ENCODE data around the gene PARP2.
"Not testable (repeated sequence)": the region's sequence is repeated elsewhere in the genome, so short reads cannot be mapped to it uniquely, and the experiment has no call there.

The PARP2 gene, protein sequence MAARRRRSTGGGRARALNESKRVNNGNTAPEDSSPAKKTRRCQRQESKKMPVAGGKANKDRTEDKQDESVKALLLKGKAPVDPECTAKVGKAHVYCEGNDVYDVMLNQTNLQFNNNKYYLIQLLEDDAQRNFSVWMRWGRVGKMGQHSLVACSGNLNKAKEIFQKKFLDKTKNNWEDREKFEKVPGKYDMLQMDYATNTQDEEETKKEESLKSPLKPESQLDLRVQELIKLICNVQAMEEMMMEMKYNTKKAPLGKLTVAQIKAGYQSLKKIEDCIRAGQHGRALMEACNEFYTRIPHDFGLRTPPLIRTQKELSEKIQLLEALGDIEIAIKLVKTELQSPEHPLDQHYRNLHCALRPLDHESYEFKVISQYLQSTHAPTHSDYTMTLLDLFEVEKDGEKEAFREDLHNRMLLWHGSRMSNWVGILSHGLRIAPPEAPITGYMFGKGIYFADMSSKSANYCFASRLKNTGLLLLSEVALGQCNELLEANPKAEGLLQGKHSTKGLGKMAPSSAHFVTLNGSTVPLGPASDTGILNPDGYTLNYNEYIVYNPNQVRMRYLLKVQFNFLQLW

DNA sequence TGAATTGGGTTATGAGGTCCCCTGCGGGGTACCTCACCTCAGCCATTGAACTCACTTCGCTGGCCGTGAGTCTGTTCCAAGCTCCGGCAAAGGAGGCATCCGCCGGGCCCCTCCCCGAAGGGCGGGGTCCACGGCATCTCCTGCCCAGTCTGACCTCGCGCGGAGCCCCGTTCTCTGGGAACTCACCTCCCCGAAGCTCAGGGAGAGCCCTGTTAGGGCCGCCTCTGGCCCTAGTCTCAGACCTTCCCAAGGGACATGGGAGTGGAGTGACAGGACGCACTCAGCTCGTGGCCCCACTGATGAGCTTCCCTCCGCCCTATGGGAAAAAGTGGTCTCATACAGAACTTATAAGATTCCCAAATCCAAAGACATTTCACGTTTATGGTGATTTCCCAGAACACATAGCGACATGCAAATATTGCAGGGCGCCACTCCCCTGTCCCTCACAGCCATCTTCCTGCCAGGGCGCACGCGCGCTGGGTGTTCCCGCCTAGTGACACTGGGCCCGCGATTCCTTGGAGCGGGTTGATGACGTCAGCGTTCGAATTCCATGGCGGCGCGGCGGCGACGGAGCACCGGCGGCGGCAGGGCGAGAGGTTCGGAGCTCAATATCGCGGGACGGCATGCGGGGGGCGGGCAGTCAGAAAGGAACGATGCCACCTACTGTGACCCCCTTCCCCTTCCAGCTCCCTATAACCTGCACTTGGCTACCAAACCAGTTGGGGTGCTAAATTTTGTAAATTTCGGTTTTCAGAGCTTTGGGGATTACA is at the start of gene PARP2:
Gene PARP2, plus strand, starts transcription at position 544 of the 770 bp plus-strand sequence. Its CDS starts 7 bp downstream, at position 551.
- DNase-seq (ENCODE audit: low spot score), result peak; percentile 100

DNA sequence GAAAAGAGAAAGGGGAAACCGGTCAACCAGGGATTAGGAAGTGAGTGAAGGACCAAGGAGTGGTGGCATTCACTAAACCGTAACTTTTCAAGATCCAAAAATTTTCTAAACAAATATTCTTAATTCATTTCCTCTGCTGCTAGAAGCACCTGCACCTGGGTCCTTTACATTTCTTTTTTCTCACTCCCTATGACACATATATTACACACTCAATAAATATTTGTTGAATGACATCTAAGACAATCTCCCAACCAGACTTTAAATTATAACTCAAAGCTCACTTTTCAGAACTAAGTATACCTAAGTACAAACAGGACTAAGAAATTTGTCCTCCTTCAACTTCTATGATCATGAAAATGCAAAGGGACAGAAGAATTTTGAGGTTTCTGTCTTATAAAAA is 48.8 kb upstream of the PARP2 start:
- no peak for DNase-seq (ENCODE audit: low spot score)

DNA sequence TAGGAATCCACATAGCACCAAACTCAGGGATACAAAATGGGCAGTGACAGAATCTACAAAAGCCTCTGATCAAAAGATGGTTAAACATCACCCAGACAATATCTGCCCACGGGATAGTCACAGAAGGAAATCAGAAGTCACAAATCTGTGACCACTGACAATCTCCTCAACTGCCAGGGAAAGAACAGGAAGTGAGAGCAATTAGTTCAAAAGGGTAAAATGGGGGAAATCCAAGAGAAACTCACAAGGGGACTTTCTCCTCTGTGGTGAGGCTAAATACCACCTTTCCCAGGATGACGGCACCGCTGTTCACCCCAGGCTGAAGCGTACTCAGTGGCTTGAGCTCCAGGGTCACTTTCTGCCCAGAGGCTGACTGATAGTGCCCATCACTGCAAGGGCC is 48.4 kb upstream of the PARP2 start:
- no peak for DNase-seq (ENCODE audit: low spot score)

DNA sequence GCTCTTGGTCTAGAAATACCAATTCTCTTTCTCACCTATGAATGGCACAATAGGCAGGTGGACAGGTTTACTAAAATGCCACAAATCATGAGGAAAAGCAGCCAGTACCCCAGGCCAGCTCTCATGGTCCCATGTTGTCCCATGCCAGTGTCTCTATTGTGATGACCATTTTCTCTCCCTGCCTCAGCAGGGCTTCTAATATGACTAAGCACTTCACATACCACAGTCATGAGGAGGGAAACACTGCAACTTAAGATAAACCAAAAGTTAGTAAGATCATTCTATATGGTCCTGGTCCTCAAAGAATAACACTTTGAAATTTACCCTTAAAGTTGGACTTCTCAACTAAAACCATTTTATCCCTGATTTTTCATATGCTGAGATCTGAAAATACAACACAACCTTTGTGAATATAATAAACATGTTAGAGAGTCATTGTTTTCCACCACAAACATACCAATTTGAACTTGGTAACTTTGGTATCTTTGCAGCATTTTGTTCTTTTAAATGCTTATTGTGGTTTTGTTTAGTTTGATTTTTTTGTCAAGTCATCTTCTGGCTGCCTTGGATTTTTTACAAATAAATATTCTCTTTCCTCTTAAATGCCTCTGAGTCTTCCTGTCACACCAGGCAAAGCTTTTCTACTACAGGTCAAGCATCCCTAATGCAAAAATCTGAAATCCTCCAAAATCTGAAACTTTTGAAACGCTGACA is 41.2 kb upstream of the PARP2 start:
- DNase-seq (ENCODE audit: low spot score), result no peak

DNA sequence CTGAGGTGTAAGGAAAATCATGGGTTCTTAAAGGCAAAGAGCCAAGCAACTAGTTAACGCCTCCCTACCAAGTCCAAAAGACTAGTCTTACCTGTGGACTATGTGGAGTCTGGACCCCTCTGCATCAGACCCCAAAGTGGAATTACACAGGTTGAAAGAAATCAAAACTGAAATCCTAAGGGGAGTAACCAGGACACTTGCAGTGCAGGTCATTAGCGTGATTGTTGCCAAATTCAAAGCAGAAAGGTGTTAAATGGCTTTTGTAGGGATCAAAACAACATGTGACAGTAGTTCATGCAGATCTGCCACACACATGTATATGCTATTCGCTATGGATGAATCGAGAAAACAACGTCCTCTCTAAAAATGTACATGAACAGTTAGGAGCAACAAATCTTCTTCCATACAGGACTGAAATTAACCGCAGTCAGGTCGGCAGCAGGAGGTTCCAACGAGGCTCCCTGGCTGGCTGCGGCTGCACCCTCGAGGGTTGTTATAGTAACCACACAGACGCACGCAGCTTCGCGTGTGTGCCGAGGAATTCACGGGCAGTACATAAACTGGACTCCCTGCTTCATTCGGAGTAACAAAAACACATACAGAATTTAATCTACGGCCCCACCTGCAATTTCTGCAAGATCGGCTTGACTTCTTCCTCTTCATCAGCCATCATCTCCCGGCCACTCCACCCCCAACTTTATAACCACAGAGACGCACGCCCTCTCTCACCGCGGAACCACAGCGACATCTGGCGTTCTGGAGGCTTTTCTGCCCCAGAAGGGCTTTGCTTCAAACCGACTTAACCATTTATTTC is 38.0 kb upstream of the PARP2 start, which contains the start of gene TTC5:
Gene TTC5, minus strand, starts transcription at position 687 of the 814 bp plus-strand sequence. Its CDS starts 14 bp downstream, at position 673.
- peak; percentile 85 for DNase-seq (ENCODE audit: low spot score)

DNA sequence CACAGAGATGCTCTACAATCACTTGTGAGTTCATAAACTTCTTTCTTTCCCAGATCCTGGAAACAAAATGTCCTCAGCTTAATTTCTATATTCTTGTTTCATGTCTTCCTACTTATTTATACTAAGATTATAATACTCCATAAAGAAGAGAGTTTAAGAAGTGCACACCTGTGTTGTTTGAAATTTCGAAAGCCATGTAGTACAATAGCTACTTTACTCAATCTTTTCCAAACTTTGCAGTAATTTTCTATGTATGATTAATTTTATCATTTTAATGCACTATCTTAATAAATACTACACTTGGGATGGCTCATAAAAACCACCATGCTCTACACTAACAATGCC is 37.4 kb upstream of the PARP2 start:
- DNase-seq (ENCODE audit: low spot score), result no peak

DNA sequence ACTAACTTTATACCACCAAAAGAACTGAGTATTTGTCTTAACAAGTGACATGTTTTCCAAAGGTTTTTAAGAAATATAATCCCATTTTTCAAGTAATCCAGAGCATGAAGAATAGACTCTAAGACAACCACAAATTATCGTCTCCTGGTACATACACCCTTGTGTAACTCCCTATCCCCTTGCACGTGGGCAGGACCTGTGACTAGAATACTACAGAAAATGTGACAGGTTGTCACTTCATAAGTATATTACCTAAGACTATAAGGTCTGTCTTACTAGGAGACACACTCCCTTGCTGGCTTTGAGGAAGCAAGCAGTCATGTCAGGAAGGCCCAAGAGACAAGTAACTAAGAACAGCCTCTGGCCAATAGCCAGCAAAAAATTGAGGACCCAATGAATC is 29.4 kb upstream of the PARP2 start:
- DNase-seq (ENCODE audit: low spot score), result no peak

DNA sequence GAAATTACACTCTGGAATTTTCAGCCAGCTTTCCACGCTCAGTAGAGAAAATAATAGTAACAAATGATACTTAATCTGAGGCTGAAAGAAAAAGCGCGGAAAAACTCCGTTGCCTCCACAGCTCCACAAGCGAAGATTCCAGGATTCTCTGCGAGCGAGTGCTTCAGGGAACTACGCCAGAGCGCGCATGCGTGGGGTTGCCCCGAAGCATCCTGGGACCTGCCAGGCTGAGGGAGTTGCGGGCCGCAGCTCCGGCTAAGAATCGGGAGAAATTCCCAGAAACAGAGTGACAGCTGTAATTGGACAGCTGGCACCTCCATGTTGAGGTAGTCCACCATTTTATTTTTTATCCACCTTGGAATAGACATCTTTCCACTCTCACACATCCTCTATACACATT is 25.7 kb upstream of the PARP2 start:
- no peak for DNase-seq (ENCODE audit: low spot score)

DNA sequence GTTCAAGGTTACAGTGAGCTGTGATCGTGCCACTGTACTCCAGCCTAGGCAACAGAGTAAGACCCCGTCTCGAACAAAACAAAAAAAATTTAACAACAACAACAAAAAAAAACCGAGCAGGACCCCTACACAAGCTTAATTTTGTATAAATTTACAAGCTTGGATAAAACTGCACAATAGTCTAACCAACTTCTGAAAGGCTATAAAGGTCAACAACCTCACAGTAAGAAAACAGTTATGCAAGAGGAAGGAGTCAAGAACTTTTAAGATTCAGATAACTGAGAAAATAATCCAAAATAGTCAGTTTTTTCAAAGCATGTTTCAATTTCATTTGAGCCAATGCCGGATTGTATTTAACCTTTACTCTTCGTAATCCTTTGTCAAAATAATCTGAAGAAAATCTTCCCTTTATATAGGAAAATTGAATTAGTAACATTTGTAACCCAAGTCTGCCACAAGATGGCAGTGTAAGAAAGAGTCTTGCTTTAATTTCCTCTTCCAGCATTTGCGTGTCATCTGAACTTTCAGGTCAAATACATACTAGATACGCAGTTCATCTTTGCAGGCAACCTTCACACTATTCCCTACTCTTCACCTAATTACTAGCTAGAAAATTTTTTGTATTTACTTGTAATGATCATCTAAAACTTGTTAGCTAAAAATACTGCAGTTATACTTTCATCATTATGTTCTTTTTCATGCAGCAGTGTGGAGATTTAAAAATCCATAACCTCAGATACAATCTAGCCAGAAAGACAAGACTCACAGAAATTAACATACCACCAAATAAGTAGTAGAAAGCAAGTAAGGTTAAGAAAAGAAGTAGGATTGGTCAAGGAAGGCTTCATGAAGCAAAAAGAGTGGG is 16.2 kb upstream of the PARP2 start:
- peak; percentile 79 for DNase-seq (ENCODE audit: low spot score)

DNA sequence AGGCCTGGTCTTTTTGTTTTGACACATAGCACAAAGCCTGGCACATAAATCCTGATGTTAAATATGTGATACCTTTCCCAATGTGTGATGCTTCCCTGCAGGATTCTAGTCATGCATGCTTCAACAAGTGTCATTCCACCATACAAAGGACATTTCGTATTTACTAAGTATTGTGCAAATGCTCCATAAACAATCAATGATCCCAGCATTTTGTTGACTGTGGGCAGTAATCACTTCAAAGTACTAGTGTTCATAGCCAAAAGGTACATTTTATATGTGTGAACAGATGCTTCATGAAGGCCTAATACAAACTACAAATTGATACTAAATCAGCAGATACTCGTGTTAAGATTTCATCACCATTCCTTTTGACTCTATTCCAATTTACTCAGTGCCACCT is 14.7 kb upstream of the PARP2 start:
- DNase-seq (ENCODE audit: low spot score), result no peak

DNA sequence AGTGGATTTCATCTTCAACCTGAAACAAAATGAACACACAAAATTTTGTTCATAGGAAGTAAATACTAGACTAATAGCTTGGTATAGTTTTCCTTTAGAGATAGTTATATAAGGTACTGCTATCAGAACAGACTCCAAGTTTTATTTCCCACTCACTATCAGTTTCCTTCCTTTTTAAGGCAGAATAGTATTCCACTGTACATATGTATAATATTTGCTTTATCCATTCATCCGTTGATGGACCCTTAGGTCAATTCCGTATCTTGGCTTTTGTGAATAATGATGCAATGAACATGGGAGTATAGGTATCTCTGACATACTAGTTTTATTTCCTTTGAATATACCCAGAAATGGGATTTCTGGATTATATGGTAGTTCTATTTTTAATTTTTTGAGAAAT is 14.1 kb upstream of the PARP2 start:
- DNase-seq (ENCODE audit: low spot score), result no peak

DNA sequence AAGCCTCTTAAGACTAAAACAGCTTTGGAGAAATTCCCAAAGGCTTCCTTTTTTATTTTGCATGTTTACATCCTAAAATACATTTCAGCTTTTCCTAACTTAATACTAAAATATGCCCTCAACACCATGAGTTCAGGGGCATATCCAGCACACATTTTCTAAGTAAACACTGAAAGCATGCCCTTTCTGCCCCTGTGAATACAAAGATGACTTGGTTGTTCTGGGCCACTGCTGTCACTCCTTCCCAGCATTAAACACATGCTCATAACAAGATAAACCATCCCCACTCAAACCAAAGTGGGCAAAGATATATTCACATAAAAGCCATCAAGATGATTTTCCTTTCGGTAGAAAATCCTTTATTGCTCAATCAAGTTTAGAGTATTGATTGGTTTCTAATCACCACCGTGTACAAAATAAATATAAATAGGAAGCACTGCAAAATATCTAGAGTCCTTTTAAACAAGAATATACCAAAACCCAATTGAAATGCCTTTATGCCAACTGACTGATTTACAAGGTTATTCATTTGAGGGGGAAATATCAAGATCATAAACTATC is 12.3 kb upstream of the PARP2 start:
- no peak for DNase-seq (ENCODE audit: low spot score)

DNA sequence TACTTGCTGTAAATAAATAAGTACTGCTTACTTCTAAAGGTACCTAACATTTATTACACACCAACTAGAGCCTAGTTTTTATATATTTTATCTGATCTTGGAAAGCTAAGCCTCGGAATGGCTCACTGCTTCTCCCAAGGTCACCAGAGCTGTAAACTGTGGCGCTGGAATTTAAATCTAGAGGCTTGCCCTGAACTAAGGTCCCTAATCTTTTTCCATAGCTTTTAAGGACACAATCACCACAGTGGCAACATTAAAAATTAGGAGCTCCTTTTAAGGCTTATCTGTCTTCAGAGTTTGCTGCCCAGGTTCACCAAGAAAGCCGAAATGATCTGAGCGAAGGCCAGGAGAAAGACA is 11.0 kb upstream of the PARP2 start:
- DNase-seq (ENCODE audit: low spot score), result no peak

DNA sequence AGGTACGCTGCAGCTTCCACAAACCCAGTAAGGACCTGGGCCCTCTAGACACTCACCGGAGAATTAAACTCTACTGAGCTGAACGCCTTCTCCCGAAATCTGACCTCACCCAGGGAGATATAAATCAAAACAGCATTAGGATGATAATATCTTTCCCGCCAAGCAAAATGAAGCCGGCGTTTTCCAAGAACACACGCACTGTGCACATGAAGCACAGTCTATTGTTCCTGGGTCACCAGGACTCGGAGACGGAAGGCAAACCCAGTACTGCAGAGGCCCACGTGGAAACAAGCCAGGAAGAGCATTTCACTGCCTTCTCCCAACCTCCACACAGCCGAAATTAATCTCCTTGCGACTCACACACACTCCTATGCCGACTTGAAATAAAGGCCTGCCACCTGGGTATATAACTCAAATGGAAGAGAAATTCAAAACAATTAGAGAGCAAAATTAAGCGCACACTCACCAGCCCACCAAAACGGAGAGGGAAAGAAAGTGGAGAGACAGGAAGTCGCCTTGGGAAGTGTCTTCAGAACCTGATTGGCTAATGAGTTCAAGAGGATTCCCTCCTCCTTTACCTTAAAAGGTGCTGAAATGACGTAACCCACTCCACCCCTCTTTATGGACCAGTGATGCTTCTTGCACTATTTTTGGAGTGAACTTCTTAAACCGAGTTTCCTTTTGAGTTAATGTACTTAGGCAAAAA is 10.5 kb upstream of the PARP2 start, which contains the start of gene CCNB1IP1:
Gene CCNB1IP1, minus strand, starts transcription at position 492 of the 706 bp plus-strand sequence. CDS start 16,756 bp downstream, outside the sequence.
- peak; percentile 87 for DNase-seq (ENCODE audit: low spot score)

DNA sequence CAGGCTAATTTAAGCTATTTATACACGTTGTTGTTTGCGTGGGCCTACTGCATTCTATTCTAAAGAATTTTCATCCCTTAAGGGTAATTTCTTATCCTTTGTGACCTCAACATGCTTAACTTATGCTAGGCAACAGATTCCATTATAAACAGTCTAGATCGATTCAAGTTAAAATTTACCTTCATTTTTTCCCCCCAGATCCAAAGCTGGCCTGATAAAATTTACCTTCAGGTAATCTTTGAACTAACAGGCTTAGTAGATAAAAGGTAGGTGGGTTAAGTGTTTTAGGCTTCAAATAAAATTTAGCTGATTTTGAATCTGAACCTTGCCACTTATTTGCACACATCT is 10.0 kb upstream of the PARP2 start:
- DNase-seq (ENCODE audit: low spot score), result no peak

DNA sequence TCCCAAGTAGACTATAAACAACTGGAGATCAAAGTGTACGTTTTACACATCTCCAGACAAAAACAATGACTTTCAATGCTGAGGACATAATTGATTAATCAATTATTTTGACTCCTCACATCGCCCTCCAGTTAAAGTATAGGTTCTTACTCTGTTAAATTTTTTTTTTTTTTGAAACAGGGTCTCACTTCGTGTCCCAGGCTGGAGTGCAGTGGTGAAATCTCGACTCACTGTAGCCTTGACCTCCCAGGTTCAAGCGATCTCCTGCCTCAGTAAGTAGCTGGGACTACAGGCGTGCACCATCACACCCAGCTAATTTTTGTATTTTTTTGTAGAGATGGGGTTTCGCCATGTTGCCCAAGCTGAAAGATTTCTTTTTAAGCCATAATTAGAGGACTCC is 9.4 kb upstream of the PARP2 start:
- DNase-seq (ENCODE audit: low spot score), result no peak

DNA sequence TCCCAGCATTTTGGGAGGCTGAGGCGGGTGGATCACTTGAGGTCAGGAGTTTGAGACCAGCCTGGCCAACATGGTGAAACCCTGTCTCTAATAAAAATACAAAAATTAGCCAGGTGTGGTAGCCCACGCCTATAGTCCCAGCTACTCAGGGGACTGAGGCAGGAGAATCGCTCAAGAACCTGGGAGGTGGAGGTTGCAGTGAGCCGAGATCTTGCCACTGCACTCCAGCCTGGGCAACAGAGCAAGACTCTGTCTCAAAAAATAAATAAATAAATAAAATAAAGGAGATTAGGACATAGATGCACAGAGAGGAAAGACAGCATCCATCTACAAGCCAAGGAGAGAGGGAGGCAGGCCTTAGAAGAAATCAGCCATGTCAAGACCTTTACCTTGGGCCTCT is 2.4 kb upstream of the PARP2 start:
- not testable (repeated sequence) for DNase-seq (ENCODE audit: low spot score)

DNA sequence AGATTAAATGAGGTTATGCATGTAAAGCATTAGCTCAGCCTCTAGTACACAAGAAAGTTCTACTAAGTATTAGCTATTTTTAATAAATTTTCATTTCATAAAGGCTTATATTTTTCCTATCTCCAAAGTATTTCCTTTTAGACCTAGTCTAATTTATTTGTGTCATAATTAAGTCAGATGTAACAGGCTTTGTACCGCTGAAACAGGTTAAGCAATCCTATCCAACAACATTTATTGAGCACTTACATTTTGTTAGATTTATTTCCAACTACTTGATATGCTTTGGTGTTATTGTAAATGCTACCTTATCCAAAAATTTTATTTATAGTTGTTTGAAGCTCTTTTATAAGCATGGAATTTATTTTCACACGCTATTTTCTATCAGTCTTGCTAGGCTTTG is 1.8 kb upstream of the PARP2 start:
- DNase-seq (ENCODE audit: low spot score), result no peak

DNA sequence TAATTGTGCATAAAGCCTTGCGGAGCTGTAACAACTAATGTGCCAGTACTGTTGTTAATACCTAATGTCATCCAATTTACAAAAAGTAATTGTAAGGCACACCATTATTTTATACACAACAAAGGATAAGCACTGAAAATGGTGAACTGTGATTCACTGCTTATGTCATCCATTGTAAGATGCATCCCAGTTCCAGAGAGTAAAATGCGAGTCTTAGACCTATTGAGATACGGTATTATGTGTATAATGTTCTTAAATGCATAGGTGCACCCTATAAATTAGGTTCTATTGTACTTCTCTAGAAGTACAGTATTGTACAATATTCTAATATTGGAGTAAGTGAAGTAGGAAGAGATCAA is 406 bp downstream of the PARP2 start:
- peak; percentile 38 for DNase-seq (ENCODE audit: low spot score)

DNA sequence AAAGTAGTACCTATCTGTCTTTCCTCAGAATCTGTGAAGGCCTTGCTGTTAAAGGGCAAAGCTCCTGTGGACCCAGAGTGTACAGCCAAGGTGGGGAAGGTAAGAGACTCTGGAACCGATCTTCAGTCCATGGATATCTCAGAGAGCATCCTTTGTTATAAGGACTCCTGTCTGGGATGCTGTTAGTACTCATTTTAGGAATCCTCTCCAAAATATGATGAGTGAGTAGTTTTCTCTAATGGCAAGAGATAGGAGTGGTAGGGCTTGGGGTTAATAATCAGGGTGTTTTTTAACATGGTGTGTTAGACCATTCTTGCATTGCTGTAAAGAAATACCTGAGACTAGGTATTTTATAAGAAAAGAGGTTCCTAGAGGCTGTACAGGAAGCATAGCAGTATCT is 1.9 kb downstream of the PARP2 start:
- no peak for DNase-seq (ENCODE audit: low spot score)

Data from kidney capillary endothelial cell (primary cell).